H1 (cell line): Measurements from ENCODE around the gene CAMTA1. TPM values are rescaled to one million over a fixed set of nuclear protein-coding genes. Genes with fewer than 3 reads are reported as not detected.

ENCODE experiments used
- CTCF ChIA-PET: fragments of 300-600 bp; sonication (Branson Sonifier 250); formaldehyde crosslinking; loops from one replicate; lab custom pipeline; 2021; ENCODE audit not compliant: partially characterized antibody; lab: Charles Lee
- POLR2A ChIA-PET: fragments of 300-600 bp; sonication (Branson Sonifier 250); formaldehyde crosslinking; loops from one replicate; lab custom pipeline; 2021; ENCODE audit warnings: inconsistent platforms; ENCODE audit not compliant: partially characterized antibody; lab: Charles Lee
- DNase-seq, 2 experiments: peaks; one replicate each; pipeline versions ENCODE4 v3.0.0 to v3.0.0-alpha.2; 2010 to 2022; ENCODE audit warnings: low spot score in 2 of 2, low read depth in 1 of 2, mixed read lengths in 1 of 2
- FAIRE-seq: peaks from 2 replicates; lab custom pipeline; 2011; peaks lifted over from hg19 to GRCh38; lab: Jason Lieb, UNC
- H2AFZ ChIP-seq: 2 replicates; pipeline ENCODE4 v1.8.1; 2012; ENCODE audit warnings: low read length, inconsistent platforms
- H2AK5ac ChIP-seq: 2 replicates; pipeline ENCODE4 v1.6.1; 2013; ENCODE audit warnings: low read depth, low read length
- H2BK120ac ChIP-seq: replicated peaks from 2 replicates; pipeline ENCODE3; 2013; ENCODE audit warnings: low read depth, low read length, inconsistent platforms
- H2BK12ac ChIP-seq: 2 replicates; pipeline ENCODE4 v1.6.1; 2013; ENCODE audit warnings: low read depth, low read length
- H2BK15ac ChIP-seq: 2 replicates; pipeline ENCODE4 v1.6.1; 2013; ENCODE audit warnings: low read length
- H2BK20ac ChIP-seq: 2 replicates; pipeline ENCODE4 v1.6.1; 2013; ENCODE audit warnings: low read length
- H2BK5ac ChIP-seq: 2 replicates; pipeline ENCODE4 v1.6.1; 2013; ENCODE audit warnings: low read depth, low read length
- H3K14ac ChIP-seq: 2 replicates; pipeline ENCODE4 v1.6.1; 2013; ENCODE audit warnings: inconsistent platforms; ENCODE audit not compliant: insufficient read length
- H3K18ac ChIP-seq: 2 replicates; pipeline ENCODE4 v1.6.1; 2013; ENCODE audit warnings: low read length; ENCODE audit errors: extremely low read depth
- H3K23ac ChIP-seq: 2 replicates; pipeline ENCODE4 v1.6.1; 2013; ENCODE audit warnings: inconsistent platforms; ENCODE audit not compliant: insufficient read length
- H3K23me2 ChIP-seq: 2 replicates; pipeline ENCODE4 v1.6.1; 2013; ENCODE audit warnings: low read depth, low read length
- H3K27ac ChIP-seq: 2 replicates; pipeline ENCODE4 v1.6.1; 2011; ENCODE audit warnings: low read depth, low read length, inconsistent platforms
- H3K27me3 ChIP-seq, 4 experiments: replicated peaks in 1 of 4; 1 replicate in 1 of 4; 2 replicates in 3 of 4; pipeline versions ENCODE4 v1.6.1 to v1.8.1; 2011 to 2013; ENCODE audit warnings: low read length in 3 of 4, mild to moderate bottlenecking in 3 of 4, inconsistent platforms in 2 of 4, mixed read lengths in 2 of 4, moderate library complexity in 1 of 4; ENCODE audit not compliant: control insufficient read depth in 3 of 4, insufficient read depth in 3 of 4; ENCODE audit errors: extremely low read depth in 1 of 4
- H3K36me3 ChIP-seq, 4 experiments: 2 replicates each; pipeline versions ENCODE4 v1.6.1 to v1.8.1; 2011 to 2013; ENCODE audit warnings: mild to moderate bottlenecking in 4 of 4, low read length in 3 of 4, moderate library complexity in 2 of 4, control low read depth in 1 of 4, inconsistent platforms in 1 of 4; ENCODE audit not compliant: insufficient read depth in 4 of 4, control insufficient read depth in 2 of 4
- H3K4ac ChIP-seq: replicated peaks from 2 replicates; pipeline ENCODE3; 2013; ENCODE audit warnings: low read length, low read depth, mixed read lengths, inconsistent platforms; ENCODE audit not compliant: insufficient read length
- H3K4me1 ChIP-seq, 4 experiments: replicated peaks in 1 of 4; 1 replicate in 1 of 4; 2 replicates in 3 of 4; pipeline versions ENCODE4 v1.6.1 to v1.8.1; 2011 to 2013; ENCODE audit warnings: low read length in 3 of 4, inconsistent platforms in 2 of 4, mixed read lengths in 1 of 4; ENCODE audit not compliant: insufficient read depth in 4 of 4, control insufficient read depth in 3 of 4
- H3K4me2 ChIP-seq, 2 experiments: 2 replicates each; pipeline versions ENCODE4 v1.6.1 to v1.8.1; 2011 to 2013; ENCODE audit warnings: low read depth in 2 of 2, low read length in 2 of 2, control low read depth in 1 of 2, inconsistent platforms in 1 of 2, mild to moderate bottlenecking in 1 of 2; ENCODE audit not compliant: insufficient read depth in 1 of 2
- H3K4me3 ChIP-seq, 4 experiments: fragments of 200-600, 300-600 bp in 1 of 4; sonication (generic), shearing (Covaris generic), sonication (Bioruptor Twin) in 1 of 4; 2 replicates each; pipeline versions ENCODE4 v1.5.1 to v1.8.1; 2011 to 2016; ENCODE audit warnings: low read length in 4 of 4, low read depth in 3 of 4, control low read depth in 2 of 4, inconsistent platforms in 2 of 4, mild to moderate bottlenecking in 2 of 4, mixed read lengths in 1 of 4, moderate library complexity in 1 of 4; ENCODE audit not compliant: insufficient read depth in 2 of 4; ENCODE audit errors: extremely low read depth in 1 of 4
- H3K56ac ChIP-seq: replicated peaks from 2 replicates; pipeline ENCODE3; 2013; ENCODE audit warnings: low read depth, mild to moderate bottlenecking, mixed read lengths, low read length, inconsistent platforms; ENCODE audit not compliant: insufficient read length
- H3K79me1 ChIP-seq: 2 replicates; pipeline ENCODE4 v1.6.1; 2013; ENCODE audit warnings: low read depth, low read length, control low read depth
- H3K79me2 ChIP-seq, 2 experiments: 2 replicates each; pipeline versions ENCODE4 v1.6.1 to v1.8.1; 2012 to 2013; ENCODE audit warnings: low read length in 2 of 2, mild to moderate bottlenecking in 2 of 2, inconsistent platforms in 1 of 2; ENCODE audit not compliant: insufficient read depth in 2 of 2, control insufficient read depth in 1 of 2
- H3K9ac ChIP-seq, 4 experiments: replicated peaks in 1 of 4; 1 replicate in 1 of 4; 2 replicates in 3 of 4; pipeline versions ENCODE4 v1.6.1 to v1.8.1; 2011 to 2013; ENCODE audit warnings: low read depth in 3 of 4, low read length in 3 of 4, control low read depth in 2 of 4, mild to moderate bottlenecking in 2 of 4, moderate library complexity in 2 of 4, inconsistent platforms in 1 of 4; ENCODE audit errors: extremely low read depth in 1 of 4
- H3K9me3 ChIP-seq, 2 experiments: 2 replicates each; pipeline versions ENCODE4 v1.6.1 to v1.8.1; 2012 to 2013; ENCODE audit warnings: mild to moderate bottlenecking in 2 of 2, moderate library complexity in 2 of 2, control low read depth in 1 of 2, inconsistent platforms in 1 of 2, low read depth in 1 of 2, low read length in 1 of 2, mixed read lengths in 1 of 2; ENCODE audit not compliant: insufficient read depth in 2 of 2
- H4K20me1 ChIP-seq, 2 experiments: replicated peaks in 1 of 2; 2 replicates each; pipeline versions ENCODE3 to v1.8.1; 2011 to 2013; ENCODE audit warnings: inconsistent platforms in 2 of 2, low read length in 2 of 2, mild to moderate bottlenecking in 1 of 2; ENCODE audit not compliant: insufficient read depth in 2 of 2, control insufficient read depth in 1 of 2
- H4K5ac ChIP-seq: 2 replicates; pipeline ENCODE4 v1.6.1; 2013; ENCODE audit warnings: low read length, low read depth, mixed read lengths, inconsistent platforms; ENCODE audit not compliant: insufficient read length
- H4K8ac ChIP-seq: 2 replicates; pipeline ENCODE4 v1.8.0; 2013; ENCODE audit warnings: mild to moderate bottlenecking, moderate library complexity, low read length, inconsistent platforms; ENCODE audit not compliant: insufficient read depth; ENCODE audit errors: extremely low read depth
- H4K91ac ChIP-seq: replicated peaks from 2 replicates; pipeline ENCODE3; 2013; ENCODE audit warnings: low read length, mixed read lengths, inconsistent platforms; ENCODE audit not compliant: insufficient read length
- CREB1 ChIP-seq: IDR thresholded peaks from 2 replicates; pipeline ENCODE4 v1.6.1; 2012; ENCODE audit warnings: inconsistent platforms
- CTBP2 ChIP-seq: IDR thresholded peaks from 2 replicates; pipeline ENCODE4 v1.7.0; 2011; ENCODE audit warnings: borderline replicate concordance, mild to moderate bottlenecking, moderate library complexity, mixed read lengths, low read length; ENCODE audit not compliant: insufficient read depth, insufficient read length
- HDAC6 ChIP-seq: IDR thresholded peaks from one replicate; pipeline ENCODE4 v1.7.1; 2012; ENCODE audit warnings: low read depth, mild to moderate bottlenecking, inconsistent platforms, low read length, moderate library complexity
- RXRA ChIP-seq: IDR thresholded peaks from 2 replicates; pipeline ENCODE4 v1.6.1; 2011; ENCODE audit warnings: low read depth, mild to moderate bottlenecking, low read length, moderate library complexity; ENCODE audit not compliant: insufficient read depth
- WGBS, 2 experiments: shearing (Covaris generic) in 1 of 2; methylation state at CpG; one replicate each; pipeline versions ENCODE4 v1.1.6 to v1.1.7; 2013 to 2015; ENCODE audit warnings: low lambda C conversion rate in 2 of 2, mixed read lengths in 2 of 2, inconsistent platforms in 1 of 2, low coverage in 1 of 2, missing lambda C conversion rate in 1 of 2; ENCODE audit not compliant: insufficient replicate concordance in 2 of 2, insufficient coverage in 1 of 2, insufficient read length in 1 of 2; ENCODE audit errors: extremely low coverage in 1 of 2, missing lambda C conversion rate in 1 of 2; 5-methylcytosine and 5-hydroxymethylcytosine counted together
- polyA plus RNA-seq, 7 experiments: library from polyadenylated mRNA; depleted of rRNA in 3 of 7; stranded (reverse) in 5 of 7; unstranded in 2 of 7; fragments of >200 nt in 5 of 7; fragments of 200-250 nt in 2 of 7; gene quantifications; 1 replicate in 5 of 7; 2 replicates in 1 of 7; 4 replicates in 1 of 7; pipeline versions ENCODE4 v1.2.1 to v1.2.3, GENCODE V29; 2011 to 2013; ENCODE audit warnings: missing spikeins in 2 of 7, mixed read lengths in 2 of 7
- total RNA-seq: library from RNA; stranded (reverse); fragmentation: NEBNext Ultra II Directional; extraction: Animal tissue kit (Norgen Biotek cat#: 25700); gene quantifications from 2 replicates; pipeline ENCODE4 v1.2.1, GENCODE V29; 2021

CAMTA1 gene
- total and polyA plus RNA-seq, 2 of the 8 experiments (the other 6 are each of a cell fraction or from before 2014, with no cell fraction given): 65.0 to 119 TPM

GRCh38 chr1:7407544-7407895 is 622.3 kb downstream of the CAMTA1 start:
- no peaks in the 10 kb centered on the region for H3K9me3 ChIP-seq
- no peaks in the 10 kb centered on the region for H3K23me2 ChIP-seq
- DNase-seq (no peak), FAIRE-seq (no peak)
- H3K4me1 ChIP-seq: peaks cover 0 to 4% (median 2%) of the 10 kb centered on the region in 4 experiments; a peak in 5 of 7 replicates
- H3K9ac ChIP-seq: no peak overlapping the region
- no peak overlapping the region for H3K4me2 ChIP-seq
- H2AFZ ChIP-seq: no peak overlapping the region
- no peak overlapping the region for H2BK15ac ChIP-seq
- CTCF ChIA-PET: no interaction called here
- no peak overlapping the region for H3K23ac ChIP-seq
- H2BK120ac ChIP-seq: no peak overlapping the region
- no peak overlapping the region; the same call in 1 of the 2 replicates for H3K18ac ChIP-seq
- H4K20me1 ChIP-seq: no peaks in the 10 kb centered on the region
- no peaks in the 10 kb centered on the region for H3K27me3 ChIP-seq
- no peak overlapping the region for H3K14ac ChIP-seq
- no peak overlapping the region for H2BK5ac ChIP-seq
- H3K4ac ChIP-seq: no peak overlapping the region
- H2AK5ac ChIP-seq: no peak overlapping the region
- H4K5ac ChIP-seq: no peak overlapping the region
- no peak overlapping the region for H3K4me3 ChIP-seq
- H4K91ac ChIP-seq: no peak overlapping the region
- no peak overlapping the region for H2BK12ac ChIP-seq
- no peak overlapping the region; the same call in none of the 2 replicates for H4K8ac ChIP-seq
- TF ChIP-seq HDAC6: no peak
- no peak for TF ChIP-seq CREB1
- TF ChIP-seq RXRA: no peak
- TF ChIP-seq CTBP2: no peak
- no peaks in the 10 kb centered on the region for H3K36me3 ChIP-seq
- no peaks in the 10 kb centered on the region for H3K79me1 ChIP-seq
- H3K79me2 ChIP-seq: no peaks in the 10 kb centered on the region
- no peak overlapping the region for H3K27ac ChIP-seq
- WGBS, 2 experiments: 92% methylated on average over 7 of the region's 7 CpGs; no CpG with 5 or more reads in 1 of the 2 experiments
- no peak overlapping the region for H3K56ac ChIP-seq
- POLR2A ChIA-PET: no interaction called here
- H2BK20ac ChIP-seq: no peak overlapping the region
